Peyer's patch (tissue), 4 donors: ENCODE data around the gene PGAP1.

ENCODE experiments used
- POLR2A ChIP-seq, 2 donors: fragments of 450-650 bp; IDR thresholded peaks; one replicate each; pipeline ENCODE4 v1.5.1; 2017; ENCODE audit warnings: antibody characterized with exemption in 2 of 2, mild to moderate bottlenecking in 2 of 2, moderate library complexity in 2 of 2
- TF ChIP-seq, protein P1 (sequence below), 6 experiments: fragments of 450-650 bp in 4 of 6; fragments of 200-600 bp in 2 of 6; sonication (generic) in 1 of 6; IDR thresholded peaks; one replicate each; pipeline ENCODE4 v1.5.1; 2017 to 2019; ENCODE audit warnings: antibody characterized with exemption in 6 of 6, mild to moderate bottlenecking in 3 of 6, moderate library complexity in 1 of 6

- TF ChIP-seq, protein P1, sequence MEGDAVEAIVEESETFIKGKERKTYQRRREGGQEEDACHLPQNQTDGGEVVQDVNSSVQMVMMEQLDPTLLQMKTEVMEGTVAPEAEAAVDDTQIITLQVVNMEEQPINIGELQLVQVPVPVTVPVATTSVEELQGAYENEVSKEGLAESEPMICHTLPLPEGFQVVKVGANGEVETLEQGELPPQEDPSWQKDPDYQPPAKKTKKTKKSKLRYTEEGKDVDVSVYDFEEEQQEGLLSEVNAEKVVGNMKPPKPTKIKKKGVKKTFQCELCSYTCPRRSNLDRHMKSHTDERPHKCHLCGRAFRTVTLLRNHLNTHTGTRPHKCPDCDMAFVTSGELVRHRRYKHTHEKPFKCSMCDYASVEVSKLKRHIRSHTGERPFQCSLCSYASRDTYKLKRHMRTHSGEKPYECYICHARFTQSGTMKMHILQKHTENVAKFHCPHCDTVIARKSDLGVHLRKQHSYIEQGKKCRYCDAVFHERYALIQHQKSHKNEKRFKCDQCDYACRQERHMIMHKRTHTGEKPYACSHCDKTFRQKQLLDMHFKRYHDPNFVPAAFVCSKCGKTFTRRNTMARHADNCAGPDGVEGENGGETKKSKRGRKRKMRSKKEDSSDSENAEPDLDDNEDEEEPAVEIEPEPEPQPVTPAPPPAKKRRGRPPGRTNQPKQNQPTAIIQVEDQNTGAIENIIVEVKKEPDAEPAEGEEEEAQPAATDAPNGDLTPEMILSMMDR (IDR thresholded peaks at IDR 0.05), result no peak
- no peak for TF ChIP-seq POLR2A (IDR thresholded peaks at IDR 0.05)
These were observed 86.9 kb downstream of the PGAP1 start for GRCh38 chr2:196839574-196839973.
